SK-N-SH (cell line): ENCODE data around the gene SHISA8.

ENCODE experiments used
- EP300 ChIP-seq, 2 experiments: IDR thresholded peaks; 2 replicates each; pipeline versions ENCODE4 v1.4.0 to v1.6.1; 2012; ENCODE audit warnings: borderline replicate concordance in 1 of 2, low read depth in 1 of 2, low read length in 1 of 2
- EZH2phosphoT487 ChIP-seq: fragments of 200-600 bp; sonication (generic); IDR thresholded peaks from 2 replicates; pipeline ENCODE4 v1.6.1; 2017; ENCODE audit warnings: low read depth, mixed run types, mild to moderate bottlenecking, antibody characterized with exemption, moderate library complexity, borderline replicate concordance
- NFIC ChIP-seq: IDR thresholded peaks from 2 replicates; pipeline ENCODE4 v1.4.0; 2012; ENCODE audit warnings: borderline replicate concordance
- NRF1 ChIP-seq: IDR thresholded peaks from 2 replicates; pipeline ENCODE4 v1.6.1; 2012; ENCODE audit warnings: low read depth, mild to moderate bottlenecking, low read length
- RCOR1 ChIP-seq: fragments of 150-350 bp; IDR thresholded peaks from 2 replicates; pipeline ENCODE4 v1.6.1; 2017; ENCODE audit warnings: antibody characterized with exemption, low read length
- TCF12 ChIP-seq: IDR thresholded peaks from 2 replicates; pipeline ENCODE4 v1.4.0; 2012
- TF ChIP-seq, protein P1 (sequence below): fragments of 150-350 bp; IDR thresholded peaks from 2 replicates; pipeline ENCODE4 v1.6.1; 2017; ENCODE audit warnings: antibody characterized with exemption, low read length, low read depth, borderline replicate concordance

GRCh38 chr22:41964112-41964491 lies 49.2 kb upstream of the SHISA8 start:
- TF ChIP-seq TCF12 (no peak), RCOR1 (no peak), EZH2phosphoT487 (no peak), EP300 (IDR thresholded peaks at IDR 0.05; ENCODE audit: borderline replicate concordance in 1 of 2, low read depth in 1 of 2, low read length in 1 of 2) (no peak), NFIC (no peak), NRF1 (no peak)
- TF ChIP-seq, protein P1, sequence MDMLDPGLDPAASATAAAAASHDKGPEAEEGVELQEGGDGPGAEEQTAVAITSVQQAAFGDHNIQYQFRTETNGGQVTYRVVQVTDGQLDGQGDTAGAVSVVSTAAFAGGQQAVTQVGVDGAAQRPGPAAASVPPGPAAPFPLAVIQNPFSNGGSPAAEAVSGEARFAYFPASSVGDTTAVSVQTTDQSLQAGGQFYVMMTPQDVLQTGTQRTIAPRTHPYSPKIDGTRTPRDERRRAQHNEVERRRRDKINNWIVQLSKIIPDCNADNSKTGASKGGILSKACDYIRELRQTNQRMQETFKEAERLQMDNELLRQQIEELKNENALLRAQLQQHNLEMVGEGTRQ: no peak
